HepG2 (cell line): ENCODE measurements around the gene GARS1.
"Not testable (repeated sequence)": the region's sequence is repeated elsewhere in the genome, so short reads cannot be mapped to it uniquely, and the experiment has no call there.

Source experiments
- CBFB ChIP-seq: sonication (generic); formaldehyde crosslinking; IDR thresholded peaks from 2 replicates; pipeline ENCODE4 v1.4.0; 2020; ENCODE audit warnings: missing genetic modification reagents
- CENPT ChIP-seq: sonication (generic); formaldehyde crosslinking; IDR thresholded peaks from 2 replicates; pipeline ENCODE4 v1.8.0; 2022; ENCODE audit warnings: low read depth, mild to moderate bottlenecking, moderate library complexity, missing genetic modification reagents
- CTCF ChIP-seq: sonication (generic); formaldehyde crosslinking; IDR thresholded peaks from 2 replicates; pipeline ENCODE4 v1.5.0; 2020; ENCODE audit warnings: mild to moderate bottlenecking, missing genetic modification reagents, moderate library complexity
- DNMT3B ChIP-seq: conservative IDR thresholded peaks from 2 replicates; pipeline ENCODE4 v1.6.1; 2016; ENCODE audit warnings: missing biosample characterization, control low read depth
- EZH2 ChIP-seq: conservative IDR thresholded peaks from 2 replicates; pipeline ENCODE4 v1.6.1; 2012; ENCODE audit warnings: mild to moderate bottlenecking, low read depth, low read length, moderate library complexity
- FOXC1 ChIP-seq: sonication (generic); formaldehyde crosslinking; IDR thresholded peaks from 2 replicates; pipeline ENCODE4 v1.8.0; 2022; ENCODE audit warnings: mild to moderate bottlenecking, missing genetic modification reagents, borderline replicate concordance
- HDAC2 ChIP-seq: sonication (generic); formaldehyde crosslinking; IDR thresholded peaks from 2 replicates; pipeline ENCODE4 v1.4.0; 2020; ENCODE audit warnings: missing genetic modification reagents
- NR1H2 ChIP-seq: sonication (generic); formaldehyde crosslinking; IDR thresholded peaks from 2 replicates; pipeline ENCODE4 v1.8.1; 2022; ENCODE audit warnings: low read depth, missing genetic modification reagents, borderline replicate concordance
- SNAI1 ChIP-seq: sonication (generic); formaldehyde crosslinking; IDR thresholded peaks from 2 replicates; pipeline ENCODE4 v1.5.0; 2020; ENCODE audit warnings: mild to moderate bottlenecking, missing genetic modification reagents, borderline replicate concordance
- ZNF235 ChIP-seq: sonication (generic); formaldehyde crosslinking; IDR thresholded peaks from 2 replicates; pipeline ENCODE4 v1.8.1; 2023; ENCODE audit warnings: mild to moderate bottlenecking, missing genetic modification reagents, borderline replicate concordance
- ZNF33B ChIP-seq: sonication (generic); formaldehyde crosslinking; IDR thresholded peaks from 2 replicates; pipeline ENCODE4 v1.5.1; 2020; ENCODE audit warnings: mild to moderate bottlenecking, missing genetic modification reagents
- TF ChIP-seq, protein P1 (sequence below): IDR thresholded peaks from 2 replicates; pipeline ENCODE4 v1.6.1; 2016; ENCODE audit warnings: mild to moderate bottlenecking, missing biosample characterization, missing genetic modification reagents

- TF ChIP-seq, protein P1, sequence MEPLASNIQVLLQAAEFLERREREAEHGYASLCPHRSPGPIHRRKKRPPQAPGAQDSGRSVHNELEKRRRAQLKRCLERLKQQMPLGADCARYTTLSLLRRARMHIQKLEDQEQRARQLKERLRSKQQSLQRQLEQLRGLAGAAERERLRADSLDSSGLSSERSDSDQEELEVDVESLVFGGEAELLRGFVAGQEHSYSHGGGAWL (CRISPR knock-in tag) = not testable (repeated sequence)
- TF ChIP-seq SNAI1 (CRISPR knock-in tag); ZNF235 (CRISPR knock-in tag); ZNF33B (CRISPR knock-in tag); FOXC1; CTCF; CENPT (CRISPR knock-in tag); HDAC2; DNMT3B; EZH2; NR1H2 (CRISPR knock-in tag); CBFB (CRISPR knock-in tag): not testable (repeated sequence)
These were observed 7.1 kb upstream of the GARS1 start for GRCh38 chr7:30587547-30587946.
